ENCODE results near the gene BCKDHB. TPM values are rescaled to one million over a fixed set of nuclear protein-coding genes. Genes with fewer than 3 reads are reported as not detected.

BCKDHB gene
- total RNA-seq, 1 experiment from 2014 or later = 17.7 TPM

DNA sequence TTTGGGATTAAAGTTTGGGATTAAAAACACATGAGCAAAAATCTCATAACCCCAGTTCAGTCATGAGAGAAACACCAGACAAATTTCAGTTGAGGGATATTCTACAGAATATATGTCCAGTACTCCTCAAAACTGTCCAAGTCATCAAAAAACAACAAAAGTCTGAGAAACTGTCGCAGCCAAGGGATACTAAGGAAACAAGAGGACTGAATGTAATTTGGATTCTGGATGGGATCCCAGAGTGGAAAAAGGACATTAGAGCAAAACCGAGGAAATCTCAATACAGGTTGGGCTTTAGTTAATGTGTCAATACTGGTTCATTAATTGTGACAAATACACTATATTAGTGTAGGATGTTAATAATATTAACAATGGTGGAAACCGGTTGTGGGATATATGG, 219.3 kb downstream of the BCKDHB start:
- no peak for DNase-seq (ENCODE audit: unreplicated experiment)
- no peak overlapping the region for H3K27ac Mint-ChIP-seq (ENCODE audit: low read depth, unreplicated experiment)
- TF ChIP-seq, protein P1, sequence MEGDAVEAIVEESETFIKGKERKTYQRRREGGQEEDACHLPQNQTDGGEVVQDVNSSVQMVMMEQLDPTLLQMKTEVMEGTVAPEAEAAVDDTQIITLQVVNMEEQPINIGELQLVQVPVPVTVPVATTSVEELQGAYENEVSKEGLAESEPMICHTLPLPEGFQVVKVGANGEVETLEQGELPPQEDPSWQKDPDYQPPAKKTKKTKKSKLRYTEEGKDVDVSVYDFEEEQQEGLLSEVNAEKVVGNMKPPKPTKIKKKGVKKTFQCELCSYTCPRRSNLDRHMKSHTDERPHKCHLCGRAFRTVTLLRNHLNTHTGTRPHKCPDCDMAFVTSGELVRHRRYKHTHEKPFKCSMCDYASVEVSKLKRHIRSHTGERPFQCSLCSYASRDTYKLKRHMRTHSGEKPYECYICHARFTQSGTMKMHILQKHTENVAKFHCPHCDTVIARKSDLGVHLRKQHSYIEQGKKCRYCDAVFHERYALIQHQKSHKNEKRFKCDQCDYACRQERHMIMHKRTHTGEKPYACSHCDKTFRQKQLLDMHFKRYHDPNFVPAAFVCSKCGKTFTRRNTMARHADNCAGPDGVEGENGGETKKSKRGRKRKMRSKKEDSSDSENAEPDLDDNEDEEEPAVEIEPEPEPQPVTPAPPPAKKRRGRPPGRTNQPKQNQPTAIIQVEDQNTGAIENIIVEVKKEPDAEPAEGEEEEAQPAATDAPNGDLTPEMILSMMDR (IDR thresholded peaks at IDR 0.05; ENCODE audit: unreplicated experiment) = no peak
- H3K27me3 Mint-ChIP-seq (ENCODE audit: insufficient read depth, unreplicated experiment) = no peaks in the 10 kb centered on the region
- no TSS peak for BruUV-seq (replicated peaks)
- H3K4me3 Mint-ChIP-seq (ENCODE audit: unreplicated experiment) = no peak overlapping the region
- H3K36me3 Mint-ChIP-seq (ENCODE audit: insufficient read depth, unreplicated experiment) = peaks cover 5% of the 10 kb centered on the region
- H3K9me3 Mint-ChIP-seq (ENCODE audit: unreplicated experiment) = no peaks in the 10 kb centered on the region
- POLR2A ChIA-PET = no interaction called here
- intact Hi-C loops (cut with micrococcal nuclease) = no loop called here
- CTCF ChIA-PET = no interaction called here
- no peaks in the 10 kb centered on the region for H3K4me1 Mint-ChIP-seq (ENCODE audit: insufficient read depth, unreplicated experiment)

- Mint-ChIP-seq H3K4me1 (ENCODE audit: insufficient read depth, unreplicated experiment) (no peaks in the 10 kb centered on the region), H3K4me3 (ENCODE audit: unreplicated experiment) (no peak overlapping the region), H3K27me3 (ENCODE audit: insufficient read depth, unreplicated experiment) (no peaks in the 10 kb centered on the region), H3K27ac (ENCODE audit: low read depth, unreplicated experiment) (no peak overlapping the region), H3K36me3 (ENCODE audit: insufficient read depth, unreplicated experiment) (peaks cover 6% of the 10 kb centered on the region), H3K9me3 (ENCODE audit: unreplicated experiment) (no peaks in the 10 kb centered on the region)
- ChIA-PET POLR2A (interaction anchor here (1.4 kb wide), 1 partner anchor 9 kb away, joined by 3 read pairs; no protein-coding TSS in a partner anchor), CTCF (interaction anchor here (1.4 kb wide), 1 partner anchor 10 kb away, joined by 3 read pairs; no protein-coding TSS in a partner anchor)
- no peak for DNase-seq (ENCODE audit: unreplicated experiment)
- TF ChIP-seq, protein P1 (IDR thresholded peaks at IDR 0.05; ENCODE audit: unreplicated experiment) = no peak
- BruUV-seq (replicated peaks) = no TSS peak
- intact Hi-C loops (cut with micrococcal nuclease) = no loop called here
These were observed 222.2 kb downstream of the BCKDHB start for GRCh38 chr6:80328652-80329051.

DNA sequence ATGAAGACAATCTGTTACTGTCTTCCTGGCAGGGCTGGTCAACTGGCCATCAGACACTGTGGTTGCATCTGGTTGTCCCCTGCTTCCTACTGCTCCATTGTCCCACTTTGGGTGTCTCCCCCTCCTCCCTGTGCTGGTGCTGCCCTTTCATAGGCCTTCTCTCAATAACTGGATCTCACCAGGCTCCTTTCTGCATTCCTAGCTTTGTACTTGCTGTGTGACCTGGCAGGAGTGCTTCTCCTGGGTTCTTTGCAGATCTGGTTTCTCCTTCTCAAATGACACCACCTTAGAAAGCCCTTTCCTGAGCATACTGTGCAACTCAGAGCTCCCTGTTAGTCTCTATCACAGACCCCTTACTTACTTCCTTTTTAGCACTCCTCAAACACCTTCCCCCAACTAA, 223.0 kb downstream of the BCKDHB start:
- BruUV-seq (replicated peaks) = no TSS peak

DNA sequence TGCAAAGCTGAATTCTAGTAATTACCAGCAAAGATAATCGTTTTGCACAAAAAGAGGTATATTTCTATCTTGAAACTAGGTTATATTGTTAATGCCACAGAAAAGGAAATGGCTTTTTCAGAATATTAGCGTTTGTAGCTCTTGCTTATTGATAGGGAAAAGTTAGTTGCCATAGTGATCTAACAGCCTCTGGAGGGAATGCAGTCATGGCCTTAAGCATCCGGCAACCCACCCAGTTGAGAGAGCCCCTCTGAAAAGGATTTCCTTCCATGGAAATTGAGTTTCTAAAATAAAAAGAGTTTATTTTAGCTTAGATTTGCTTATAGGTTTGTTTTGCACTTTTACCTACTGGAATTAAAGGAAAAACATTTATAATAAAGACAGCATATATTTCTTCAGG, 224.5 kb downstream of the BCKDHB start:
- H3K4me1 Mint-ChIP-seq (ENCODE audit: insufficient read depth, unreplicated experiment) = no peaks in the 10 kb centered on the region
- TF ChIP-seq, protein P1 (IDR thresholded peaks at IDR 0.05; ENCODE audit: unreplicated experiment) = no peak
- no peak overlapping the region for H3K4me3 Mint-ChIP-seq (ENCODE audit: unreplicated experiment)
- POLR2A ChIA-PET = interaction anchor here (1.8 kb wide), 1 partner anchor 10 kb away, joined by 4 read pairs; no protein-coding TSS in a partner anchor
- H3K36me3 Mint-ChIP-seq (ENCODE audit: insufficient read depth, unreplicated experiment) = peaks cover 6% of the 10 kb centered on the region
- no peak overlapping the region for H3K27ac Mint-ChIP-seq (ENCODE audit: low read depth, unreplicated experiment)
- no peaks in the 10 kb centered on the region for H3K27me3 Mint-ChIP-seq (ENCODE audit: insufficient read depth, unreplicated experiment)
- DNase-seq (ENCODE audit: unreplicated experiment) = no peak
- CTCF ChIA-PET = interaction anchor here (0.6 to 2.6 kb wide), 4 partner anchors 13 to 213 kb away, joined by 3 to 10 read pairs (median 3); no protein-coding TSS in a partner anchor
- intact Hi-C loops (cut with micrococcal nuclease) = loop anchor here (2.0 to 10.0 kb wide), 4 partner anchors 116 to 214 kb away; no protein-coding TSS in a partner anchor
- BruUV-seq (replicated peaks) = no TSS peak
- no peaks in the 10 kb centered on the region for H3K9me3 Mint-ChIP-seq (ENCODE audit: unreplicated experiment)

More for the DNA sequence above, 223.0 kb downstream of the BCKDHB start:
- TF ChIP-seq, protein P1 (IDR thresholded peaks at IDR 0.05; ENCODE audit: unreplicated experiment) = no peak
- ChIA-PET CTCF (interaction anchor here (0.7 to 1.4 kb wide), 2 partner anchors 9 to 1425 kb away, joined by 3 read pairs; no protein-coding TSS in a partner anchor), POLR2A (interaction anchor here (0.7 kb wide), 1 partner anchor 123 kb away, joined by 3 read pairs; no protein-coding TSS in a partner anchor)
- no peaks in the 10 kb centered on the region for H3K4me1 Mint-ChIP-seq (ENCODE audit: insufficient read depth, unreplicated experiment)
- intact Hi-C loops (cut with micrococcal nuclease) = no loop called here
- no peak overlapping the region for H3K27ac Mint-ChIP-seq (ENCODE audit: low read depth, unreplicated experiment)
- H3K4me3 Mint-ChIP-seq (ENCODE audit: unreplicated experiment) = no peak overlapping the region
- H3K36me3 Mint-ChIP-seq (ENCODE audit: insufficient read depth, unreplicated experiment) = peaks cover 6% of the 10 kb centered on the region
- DNase-seq (ENCODE audit: unreplicated experiment) = no peak
- no peaks in the 10 kb centered on the region for H3K27me3 Mint-ChIP-seq (ENCODE audit: insufficient read depth, unreplicated experiment)
- H3K9me3 Mint-ChIP-seq (ENCODE audit: unreplicated experiment) = no peaks in the 10 kb centered on the region
